CD4-positive, CD25-positive, alpha-beta regulatory T cell (primary cell): ENCODE data around the gene TRAF4. TPM values are rescaled to one million over a fixed set of nuclear protein-coding genes. Genes with fewer than 3 reads are reported as not detected.
"Not testable (repeated sequence)": the region's sequence is repeated elsewhere in the genome, so short reads cannot be mapped to it uniquely, and the experiment has no call there.

Source experiments
- ATAC-seq, 2 donors: fragments of 150-1000 bp; cut with Tn5 transposase; one replicate each; pipeline ENCODE4 v1.10.0; 2021; ENCODE audit warnings: low read depth in 2 of 2, moderate number of reproducible peaks in 2 of 2, moderate library complexity in 1 of 2
- DNase-seq, 3 donors: peaks; one replicate each; pipeline versions ENCODE4 v3.0.0 to v3.0.0-alpha.2; 2012 to 2022; ENCODE audit warnings: mixed read lengths in 1 of 3
- H3K27ac ChIP-seq: one replicate; pipeline ENCODE4 v1.7.0; 2013; ENCODE audit warnings: mild to moderate bottlenecking, low read length; ENCODE audit not compliant: insufficient read depth, poor library complexity, severe bottlenecking
- H3K27me3 ChIP-seq: one replicate; pipeline ENCODE4 v1.7.0; 2013; ENCODE audit warnings: low read length; ENCODE audit not compliant: control insufficient read depth, insufficient read depth
- H3K36me3 ChIP-seq: one replicate; pipeline ENCODE4 v1.7.0; 2013; ENCODE audit warnings: mild to moderate bottlenecking, low read length, moderate library complexity; ENCODE audit not compliant: control insufficient read depth, insufficient read depth
- H3K4me1 ChIP-seq: 2 replicates; pipeline ENCODE4 v1.7.0; 2013; ENCODE audit warnings: mild to moderate bottlenecking, low read length; ENCODE audit not compliant: insufficient read depth, control insufficient read depth, poor library complexity, severe bottlenecking
- H3K4me3 ChIP-seq: one replicate; pipeline ENCODE4 v1.7.0; 2013; ENCODE audit warnings: low read depth, mild to moderate bottlenecking, low read length, moderate library complexity
- H3K9me3 ChIP-seq, 2 experiments: 1 replicate in 1 of 2; 2 replicates in 1 of 2; pipeline ENCODE4 v1.7.0; 2013; ENCODE audit warnings: low read length in 2 of 2, mild to moderate bottlenecking in 1 of 2, moderate library complexity in 1 of 2; ENCODE audit not compliant: control insufficient read depth in 2 of 2
- H3K27ac Mint-ChIP-seq, 3 donors: one replicate each; pipeline ENCODE4 v1.8.0; 2020 to 2022; ENCODE audit warnings: mild to moderate bottlenecking in 3 of 3, mixed read lengths in 3 of 3, moderate library complexity in 2 of 3
- H3K27me3 Mint-ChIP-seq: one replicate; pipeline ENCODE4 v1.8.0; 2022; ENCODE audit warnings: mild to moderate bottlenecking, mixed read lengths
- H3K36me3 Mint-ChIP-seq: one replicate; pipeline ENCODE4 v1.8.0; 2020; ENCODE audit warnings: mixed read lengths
- H3K4me1 Mint-ChIP-seq, 4 donors: one replicate each; pipeline ENCODE4 v1.8.0; 2020 to 2022; ENCODE audit warnings: mixed read lengths in 4 of 4, mild to moderate bottlenecking in 1 of 4
- H3K4me3 Mint-ChIP-seq, 4 donors: one replicate each; pipeline ENCODE4 v1.8.0; 2020 to 2022; ENCODE audit warnings: mild to moderate bottlenecking in 4 of 4, mixed read lengths in 4 of 4, moderate library complexity in 3 of 4
- H3K9me3 Mint-ChIP-seq, 7 donors: one replicate each; pipeline ENCODE4 v1.8.0; 2020 to 2022; ENCODE audit warnings: mixed read lengths in 7 of 7, mild to moderate bottlenecking in 3 of 7, moderate library complexity in 2 of 7
- polyA plus RNA-seq, 4 donors: library from polyadenylated mRNA; unstranded; fragments of 300-500 nt; fragmentation: Illumina TruSeq; gene quantifications; one replicate each; pipeline ENCODE4 v1.2.3, GENCODE V29; 2021
- total RNA-seq: library from RNA; stranded (reverse); gene quantifications from one replicate; pipeline ENCODE4 v1.2.3, GENCODE V29; 2022

Gene TRAF4
- total and polyA plus RNA-seq, 5 donors from 2014 or later, result 1.1 to 320 (median 2.1) TPM

GRCh38 chr17:28774206-28774605 is 30.4 kb downstream of the TRAF4 start:
- no peak overlapping the region for H3K4me3 ChIP-seq
- Mint-ChIP-seq H3K4me1 (peaks cover 18 to 35% (median 25%) of the 10 kb centered on the region in 4 donors), H3K27me3 (no peaks in the 10 kb centered on the region), H3K9me3 (no peaks in the 10 kb centered on the region), H3K36me3 (peaks cover 4% of the 10 kb centered on the region), H3K27ac (peak overlapping the region in 1 of 3 donors; percentile 76), H3K4me3 (no peak overlapping the region)
- DNase-seq (no peak), ATAC-seq (no peak)
- no peaks in the 10 kb centered on the region for H3K36me3 ChIP-seq
- H3K27me3 ChIP-seq, result no peaks in the 10 kb centered on the region
- H3K9me3 ChIP-seq, result no peaks in the 10 kb centered on the region
- no peak overlapping the region for H3K27ac ChIP-seq
- peaks cover 11% of the 10 kb centered on the region for H3K4me1 ChIP-seq

- Mint-ChIP-seq H3K4me1 (peaks cover 9 to 41% (median 27%) of the 10 kb centered on the region in 4 donors), H3K9me3 (no peaks in the 10 kb centered on the region), H3K27ac (peak overlapping the region in 2 of 3 donors; percentile 57 to 84), H3K36me3 (peaks cover 9% of the 10 kb centered on the region), H3K27me3 (no peaks in the 10 kb centered on the region), H3K4me3 (peak overlapping the region in 2 of 4 donors; percentile 12 to 22)
- Histone ChIP-seq H3K27ac (no peak overlapping the region), H3K36me3 (no peaks in the 10 kb centered on the region), H3K27me3 (no peaks in the 10 kb centered on the region), H3K9me3 (no peaks in the 10 kb centered on the region), H3K4me1 (peaks cover 11% of the 10 kb centered on the region), H3K4me3 (no peak overlapping the region)
- ATAC-seq (no peak), DNase-seq (no peak)
Observed at GRCh38 chr17:28777178-28777577, 33.4 kb downstream of the TRAF4 start.

GRCh38 chr17:28779601-28780000 is 35.8 kb downstream of the TRAF4 start:
- not testable (repeated sequence) for H3K27me3 Mint-ChIP-seq, H3K4me3 Mint-ChIP-seq, H3K27me3 ChIP-seq, H3K27ac Mint-ChIP-seq, DNase-seq, H3K36me3 Mint-ChIP-seq, H3K27ac ChIP-seq, H3K4me3 ChIP-seq, H3K9me3 ChIP-seq, H3K9me3 Mint-ChIP-seq, H3K36me3 ChIP-seq, ATAC-seq
- peaks cover 11% of the 10 kb centered on the region for H3K4me1 ChIP-seq
- peaks cover 9 to 40% (median 27%) of the 10 kb centered on the region in 4 donors for H3K4me1 Mint-ChIP-seq

- DNase-seq, result no peak
- no peaks in the 10 kb centered on the region for H3K4me1 ChIP-seq
- no peak overlapping the region for H3K4me3 ChIP-seq
- H3K27me3 Mint-ChIP-seq, result no peaks in the 10 kb centered on the region
- H3K36me3 ChIP-seq, result no peaks in the 10 kb centered on the region
- peaks cover under 1 to 27% (median 18%) of the 10 kb centered on the region in 4 donors for H3K4me1 Mint-ChIP-seq
- peaks cover 9% of the 10 kb centered on the region for H3K36me3 Mint-ChIP-seq
- no peak overlapping the region for H3K4me3 Mint-ChIP-seq
- no peaks in the 10 kb centered on the region for H3K9me3 Mint-ChIP-seq
- H3K9me3 ChIP-seq, result no peaks in the 10 kb centered on the region
- no peak overlapping the region for H3K27ac Mint-ChIP-seq
- no peaks in the 10 kb centered on the region for H3K27me3 ChIP-seq
- no peak for ATAC-seq
- no peak overlapping the region for H3K27ac ChIP-seq
Observed at GRCh38 chr17:28783161-28783560, 39.4 kb downstream of the TRAF4 start.

GRCh38 chr17:28788100-28788499 is 44.3 kb downstream of the TRAF4 start:
- H3K4me3 ChIP-seq, result no peak overlapping the region
- Mint-ChIP-seq H3K9me3 (no peaks in the 10 kb centered on the region), H3K27ac (peak overlapping the region in 1 of 3 donors; percentile 47), H3K27me3 (no peaks in the 10 kb centered on the region), H3K36me3 (peaks cover under 1% of the 10 kb centered on the region), H3K4me3 (no peak overlapping the region), H3K4me1 (peaks cover 8 to 28% (median 18%) of the 10 kb centered on the region in 4 donors)
- H3K4me1 ChIP-seq, result no peaks in the 10 kb centered on the region
- H3K27ac ChIP-seq, result no peak overlapping the region
- H3K36me3 ChIP-seq, result no peaks in the 10 kb centered on the region
- no peak for DNase-seq
- ATAC-seq, result no peak
- H3K27me3 ChIP-seq, result no peaks in the 10 kb centered on the region
- H3K9me3 ChIP-seq, result no peaks in the 10 kb centered on the region

- H3K4me3 Mint-ChIP-seq, result no peak overlapping the region
- ATAC-seq (no peak), DNase-seq (no peak)
- H3K4me3 ChIP-seq, result no peak overlapping the region
- peaks cover 3% of the 10 kb centered on the region for H3K4me1 ChIP-seq
- H3K27ac Mint-ChIP-seq, result peak overlapping the region; percentile 48 to 72 (median 59)
- no peaks in the 10 kb centered on the region for H3K27me3 Mint-ChIP-seq
- H3K36me3 ChIP-seq, result no peaks in the 10 kb centered on the region
- no peak overlapping the region for H3K27ac ChIP-seq
- no peaks in the 10 kb centered on the region for H3K9me3 ChIP-seq
- no peaks in the 10 kb centered on the region for H3K9me3 Mint-ChIP-seq
- H3K36me3 Mint-ChIP-seq, result peaks cover 4% of the 10 kb centered on the region
- H3K27me3 ChIP-seq, result no peaks in the 10 kb centered on the region
- H3K4me1 Mint-ChIP-seq, result peaks cover 17 to 43% (median 27%) of the 10 kb centered on the region in 4 donors
Observed at GRCh38 chr17:28792877-28793661, 49.3 kb downstream of the TRAF4 start.

DNA sequence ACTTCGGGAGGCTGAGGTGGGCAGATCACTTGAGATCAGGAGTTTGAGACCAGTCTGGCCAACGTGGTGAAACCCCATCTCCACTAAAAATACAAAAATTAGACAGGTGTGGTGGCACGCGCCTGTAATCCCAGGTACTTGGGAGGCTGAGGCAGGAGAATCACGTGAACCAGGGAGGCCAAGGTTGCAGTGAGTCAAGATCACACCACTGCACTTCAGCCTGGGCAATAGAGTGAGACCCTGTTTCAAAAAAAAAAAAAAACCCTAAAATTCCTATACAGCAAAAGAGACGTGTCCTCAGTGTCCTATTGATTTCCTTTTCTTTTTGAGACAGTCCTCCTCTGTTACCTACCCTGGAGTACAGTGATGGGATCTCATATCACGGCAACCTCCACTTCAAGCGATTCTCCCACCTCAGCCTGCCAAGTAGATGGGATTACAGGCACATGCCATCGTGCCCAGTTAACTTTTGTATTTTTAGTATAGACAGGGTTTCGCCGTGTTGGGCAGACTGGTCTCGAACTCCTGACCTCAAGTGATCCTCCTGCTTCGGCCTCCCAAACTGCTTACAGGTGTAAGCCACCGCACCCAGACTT is 51.1 kb downstream of the TRAF4 start:
- H3K27me3 ChIP-seq, H3K4me3 Mint-ChIP-seq, H3K4me3 ChIP-seq, H3K27ac Mint-ChIP-seq, H3K36me3 ChIP-seq, H3K4me1 ChIP-seq, ATAC-seq, DNase-seq, H3K27me3 Mint-ChIP-seq, H3K36me3 Mint-ChIP-seq, H3K27ac ChIP-seq, H3K9me3 Mint-ChIP-seq, H3K9me3 ChIP-seq: not testable (repeated sequence)
- peaks cover 17 to 36% (median 19%) of the 10 kb centered on the region in 4 donors for H3K4me1 Mint-ChIP-seq
